Measurements from ENCODE around the gene LETM1. TPM values are rescaled to one million over a fixed set of nuclear protein-coding genes. Genes with fewer than 3 reads are reported as not detected.

LETM1 gene
- total and polyA plus RNA-seq, 2 of the 8 experiments (the other 6 are each of a cell fraction or from before 2014, with no cell fraction given): 19.8 to 50.1 TPM

- TF ChIP-seq RBBP5 (IDR thresholded peaks at IDR 0.05; ENCODE audit: borderline replicate concordance, low read depth, low read length) (peak; percentile 0; the same call in 1 of the 2 replicates), TBP (IDR thresholded peaks at IDR 0.05; ENCODE audit: low read depth, low read length) (peak; percentile 20; the same call in 1 of the 2 replicates), POU5F1 (IDR thresholded peaks at IDR 0.05; ENCODE audit: low read depth, low read length) (no peak), PHF8 (conservative IDR thresholded peaks at IDR 0.05; ENCODE audit: low read depth, low read length) (peak; percentile 55; the same call in 1 of the 2 replicates), BACH1 (IDR thresholded peaks at IDR 0.05; ENCODE audit: low read length) (peak; percentile 36; the same call in 1 of the 2 replicates), YY1 (IDR thresholded peaks at IDR 0.05; ENCODE audit: low read depth, low read length) (peak; percentile 63; the same call in 1 of the 2 replicates), GTF2F1 (IDR thresholded peaks at IDR 0.05; ENCODE audit: borderline replicate concordance, low read depth, low read length) (no peak), POLR2A (IDR thresholded peaks at IDR 0.05; ENCODE audit: control extremely low read depth in 1 of 2, low read depth in 2 of 2, low read length in 2 of 2) (peak in 1 of 2 experiments; percentile 59; a peak in 1 of 3 replicates), TAF1 (IDR thresholded peaks at IDR 0.05; ENCODE audit: low read depth, low read length) (peak; percentile 30; the same call in 1 of the 2 replicates), JUN (IDR thresholded peaks at IDR 0.05; ENCODE audit: low read depth, low read length) (no peak), CTCF (IDR thresholded peaks at IDR 0.05; ENCODE audit: control extremely low read depth in 1 of 3, insufficient read depth in 1 of 3, low read depth in 1 of 3, low read length in 3 of 3) (peak in 1 of 3 experiments; percentile 5; a peak in 1 of 4 replicates), ATF3 (IDR thresholded peaks at IDR 0.05; ENCODE audit: insufficient read depth, low read depth, low read length) (0 out of 2 replicates have a peak, but pooled peaks have one; percentile 13), CREB1 (IDR thresholded peaks at IDR 0.05) (peak; percentile 75; the same call in 1 of the 2 replicates), SP4 (IDR thresholded peaks at IDR 0.05; ENCODE audit: low read length) (0 out of 2 replicates have a peak, but pooled peaks have one; percentile 46), GABPA (IDR thresholded peaks at IDR 0.05; ENCODE audit: borderline replicate concordance, insufficient read depth, low read length) (0 out of 2 replicates have a peak, but pooled peaks have one; percentile 10), TCF12 (IDR thresholded peaks at IDR 0.05; ENCODE audit: low read depth, low read length) (0 out of 2 replicates have a peak, but pooled peaks have one; percentile 23), KDM4A (IDR thresholded peaks at IDR 0.05; ENCODE audit: low read depth, low read length, severe bottlenecking) (peak; percentile 91), HDAC2 (IDR thresholded peaks at IDR 0.05; ENCODE audit: borderline replicate concordance in 1 of 2, low read depth in 2 of 2, low read length in 2 of 2) (peak in 1 of 2 experiments; percentile 43; a peak in 1 of 4 replicates), E2F6 (IDR thresholded peaks at IDR 0.05) (0 out of 2 replicates have a peak, but pooled peaks have one; percentile 2)
Measured at GRCh38 chr4:1856071-1856942, at the start of gene LETM1 (continued).
